Sigmoid colon (tissue), 7 donors: ENCODE measurements around the gene MAP3K20. TPM values are rescaled to one million over a fixed set of nuclear protein-coding genes. Genes with fewer than 3 reads are reported as not detected.
"Not testable (repeated sequence)": the region's sequence is repeated elsewhere in the genome, so short reads cannot be mapped to it uniquely, and the experiment has no call there.

Source experiments
- DNase-seq: peaks from one replicate; pipeline ENCODE4 v3.0.0-alpha.2; 2019
- H3K27ac ChIP-seq, 4 donors: fragments of 200-600 bp; sonication (generic); one replicate each; pipeline ENCODE4 v1.5.1; 2016 to 2019; ENCODE audit warnings: mild to moderate bottlenecking in 1 of 4
- H3K27me3 ChIP-seq, 3 donors: fragments of 200-600 bp; sonication (generic); one replicate each; pipeline ENCODE4 v1.5.1; 2019; ENCODE audit warnings: mild to moderate bottlenecking in 1 of 3
- H3K36me3 ChIP-seq, 4 donors: fragments of 200-600 bp; sonication (generic); one replicate each; pipeline ENCODE4 v1.5.1; 2016 to 2019
- H3K4me1 ChIP-seq, 4 donors: fragments of 200-600 bp; sonication (generic); one replicate each; pipeline ENCODE4 v1.5.1; 2017 to 2019
- H3K4me3 ChIP-seq, 4 donors: fragments of 200-600 bp; sonication (generic); one replicate each; pipeline ENCODE4 v1.5.1; 2017 to 2019; ENCODE audit warnings: mild to moderate bottlenecking in 2 of 4, moderate library complexity in 1 of 4
- H3K9me3 ChIP-seq, 4 donors: fragments of 200-600 bp in 3 of 4; sonication (generic) in 3 of 4; one replicate each; pipeline versions ENCODE4 v1.5.1 to v1.6.1; 2013 to 2019
- CTCF ChIP-seq, 4 experiments: fragments of 450-650 bp in 3 of 4; fragments of 200-600 bp in 1 of 4; IDR thresholded peaks; one replicate each; pipeline ENCODE4 v1.5.1; 2016 to 2019; ENCODE audit warnings: antibody characterized with exemption in 4 of 4, mild to moderate bottlenecking in 3 of 4, moderate library complexity in 2 of 4
- EP300 ChIP-seq, 4 donors: sonication (generic); formaldehyde crosslinking; IDR thresholded peaks; one replicate each; pipeline ENCODE4 v1.6.1; 2017; ENCODE audit warnings: antibody characterized with exemption in 4 of 4
- POLR2A ChIP-seq, 2 donors: fragments of 450-650 bp; IDR thresholded peaks; one replicate each; pipeline ENCODE4 v1.6.1; 2016; ENCODE audit warnings: antibody characterized with exemption in 2 of 2, mild to moderate bottlenecking in 2 of 2, moderate library complexity in 2 of 2
- POLR2AphosphoS5 ChIP-seq, 4 donors: sonication (generic); formaldehyde crosslinking; IDR thresholded peaks; one replicate each; pipeline ENCODE4 v1.6.1; 2017; ENCODE audit warnings: antibody characterized with exemption in 4 of 4
- WGBS, 2 donors: extraction: QIAGEN DNeasy Blood & Tissue Kit; methylation state at CpG; one replicate each; pipeline ENCODE4 v1.1.7; 2013; 5-methylcytosine and 5-hydroxymethylcytosine counted together
- intact Hi-C: fragments of 100-400 bp; cut with DNase I; formaldehyde crosslinking; loops from one replicate; pipeline ENCODE4 v1.15.1; 2023
- polyA plus RNA-seq, 3 donors: library from polyadenylated mRNA; stranded (reverse); fragments of 200-250 nt; gene quantifications; one replicate each; pipeline ENCODE4 v1.2.3, GENCODE V29; 2013
- total RNA-seq, 4 donors: library from RNA; depleted of rRNA; stranded (reverse); fragments of >200 nt; gene quantifications; one replicate each; pipeline ENCODE4 v1.1.0, GENCODE V29; 2016
- donor health status: healthy with polysubstance abuse.
- donor health status: Bipolar disorder and iron deficiency.
- donor health status: healthy.

The MAP3K20 gene
- total and polyA plus RNA-seq, 7 donors, result 6.2 to 255 (median 189) TPM

GRCh38 chr2:173258701-173259100 is 183.1 kb downstream of the MAP3K20 start:
- no peaks in the 10 kb centered on the region for H3K9me3 ChIP-seq
- intact Hi-C loops, result no loop called here
- no peak overlapping the region for H3K4me3 ChIP-seq
- WGBS, 2 donors, result 94 to 95% methylated on average over 4 of the region's 4 CpGs
- no peaks in the 10 kb centered on the region for H3K4me1 ChIP-seq
- DNase-seq, result no peak
- no peak overlapping the region for H3K27ac ChIP-seq
- no peaks in the 10 kb centered on the region for H3K27me3 ChIP-seq
- TF ChIP-seq POLR2A (IDR thresholded peaks at IDR 0.05), result no peak
- no peak for TF ChIP-seq POLR2AphosphoS5 (IDR thresholded peaks at IDR 0.05)
- TF ChIP-seq CTCF (IDR thresholded peaks at IDR 0.05), result no peak
- no peak for TF ChIP-seq EP300 (IDR thresholded peaks at IDR 0.05)
- peaks cover 1 to 33% (median 10%) of the 10 kb centered on the region in 4 donors for H3K36me3 ChIP-seq

GRCh38 chr2:173262356-173262755 is 186.7 kb downstream of the MAP3K20 start:
- 74 to 88% methylated on average over 5 of the region's 5 CpGs for WGBS, 2 donors
- intact Hi-C loops, H3K4me1 ChIP-seq, H3K27me3 ChIP-seq, H3K9me3 ChIP-seq, DNase-seq, H3K4me3 ChIP-seq, H3K27ac ChIP-seq: not testable (repeated sequence)
- peaks cover 9 to 70% (median 16%) of the 10 kb centered on the region in 4 donors for H3K36me3 ChIP-seq

GRCh38 chr2:173264151-173264550 is 188.5 kb downstream of the MAP3K20 start:
- no peaks in the 10 kb centered on the region for H3K9me3 ChIP-seq
- intact Hi-C loops, result no loop called here
- no peak overlapping the region for H3K4me3 ChIP-seq
- no peaks in the 10 kb centered on the region for H3K27me3 ChIP-seq
- H3K4me1 ChIP-seq, result no peaks in the 10 kb centered on the region
- TF ChIP-seq CTCF (IDR thresholded peaks at IDR 0.05), result no peak
- TF ChIP-seq EP300 (IDR thresholded peaks at IDR 0.05), result no peak
- no peak for TF ChIP-seq POLR2A (IDR thresholded peaks at IDR 0.05)
- no peak for DNase-seq
- 28 to 67% methylated on average over 4 of the region's 4 CpGs for WGBS, 2 donors
- H3K27ac ChIP-seq, result no peak overlapping the region
- H3K36me3 ChIP-seq, result peaks cover 9 to 65% (median 15%) of the 10 kb centered on the region in 4 donors

GRCh38 chr2:173264603-173265366 is 189.1 kb downstream of the MAP3K20 start:
- no peak for DNase-seq
- intact Hi-C loops, result no loop called here
- H3K27me3 ChIP-seq, result no peaks in the 10 kb centered on the region

GRCh38 chr2:173271135-173271534 is 195.5 kb downstream of the MAP3K20 start:
- peaks cover 0 to 14% (median under 1%) of the 10 kb centered on the region in 4 donors for H3K36me3 ChIP-seq
- no peak overlapping the region for H3K27ac ChIP-seq
- no peak overlapping the region for H3K4me3 ChIP-seq
- H3K4me1 ChIP-seq, result no peaks in the 10 kb centered on the region
- TF ChIP-seq POLR2AphosphoS5 (IDR thresholded peaks at IDR 0.05) (no peak), POLR2A (IDR thresholded peaks at IDR 0.05) (no peak), CTCF (IDR thresholded peaks at IDR 0.05) (no peak), EP300 (IDR thresholded peaks at IDR 0.05) (no peak)
- H3K27me3 ChIP-seq, result no peaks in the 10 kb centered on the region
- WGBS, 2 donors, result 86 to 98% methylated on average over 2 of the region's 2 CpGs
- no peaks in the 10 kb centered on the region for H3K9me3 ChIP-seq
- intact Hi-C loops, result no loop called here
- DNase-seq, result no peak

More at GRCh38 chr2:173264603-173265366, 189.1 kb downstream of the MAP3K20 start:
- Histone ChIP-seq H3K4me1 (no peaks in the 10 kb centered on the region), H3K9me3 (no peaks in the 10 kb centered on the region), H3K4me3 (no peak overlapping the region), H3K36me3 (peaks cover 9 to 59% (median 12%) of the 10 kb centered on the region in 4 donors), H3K27ac (no peak overlapping the region)
- 52 to 67% methylated on average over 14 of the region's 14 CpGs for WGBS, 2 donors
- TF ChIP-seq CTCF (IDR thresholded peaks at IDR 0.05), result no peak
- TF ChIP-seq POLR2A (IDR thresholded peaks at IDR 0.05), result no peak
- no peak for TF ChIP-seq EP300 (IDR thresholded peaks at IDR 0.05)
- no peak for TF ChIP-seq POLR2AphosphoS5 (IDR thresholded peaks at IDR 0.05)
